HepG2 (cell line): ENCODE measurements around the gene COL5A1.

ENCODE experiments used
- ELF4 ChIP-seq: sonication (generic); formaldehyde crosslinking; IDR thresholded peaks from 2 replicates; pipeline ENCODE4 v1.5.0; 2020; ENCODE audit warnings: missing genetic modification reagents, mild to moderate bottlenecking, moderate library complexity, borderline replicate concordance
- EZH2 ChIP-seq: conservative IDR thresholded peaks from 2 replicates; pipeline ENCODE4 v1.6.1; 2012; ENCODE audit warnings: mild to moderate bottlenecking, low read depth, low read length, moderate library complexity
- HMG20B ChIP-seq: conservative IDR thresholded peaks from 2 replicates; pipeline ENCODE4 v1.6.1; 2016; ENCODE audit warnings: missing genetic modification reagents, missing compliant biosample characterization
- ZNF101 ChIP-seq: sonication (generic); formaldehyde crosslinking; IDR thresholded peaks from 2 replicates; pipeline ENCODE4 v1.4.0; 2020; ENCODE audit warnings: mild to moderate bottlenecking, low read depth, missing genetic modification reagents, borderline replicate concordance
- ZNF549 ChIP-seq: sonication (generic); formaldehyde crosslinking; IDR thresholded peaks from 2 replicates; pipeline ENCODE4 v1.5.0; 2020; ENCODE audit warnings: missing genetic modification reagents

GRCh38 chr9:134887686-134888602 is 246.3 kb downstream of the COL5A1 start:
- TF ChIP-seq EZH2 (no peak), ELF4 (CRISPR knock-in tag) (no peak), ZNF101 (no peak), HMG20B (CRISPR knock-in tag) (no peak), ZNF549 (no peak)
